ENCODE results near the gene REEP1.
"Not testable (repeated sequence)": the region's sequence is repeated elsewhere in the genome, so short reads cannot be mapped to it uniquely, and the experiment has no call there.

REEP1 gene

DNA sequence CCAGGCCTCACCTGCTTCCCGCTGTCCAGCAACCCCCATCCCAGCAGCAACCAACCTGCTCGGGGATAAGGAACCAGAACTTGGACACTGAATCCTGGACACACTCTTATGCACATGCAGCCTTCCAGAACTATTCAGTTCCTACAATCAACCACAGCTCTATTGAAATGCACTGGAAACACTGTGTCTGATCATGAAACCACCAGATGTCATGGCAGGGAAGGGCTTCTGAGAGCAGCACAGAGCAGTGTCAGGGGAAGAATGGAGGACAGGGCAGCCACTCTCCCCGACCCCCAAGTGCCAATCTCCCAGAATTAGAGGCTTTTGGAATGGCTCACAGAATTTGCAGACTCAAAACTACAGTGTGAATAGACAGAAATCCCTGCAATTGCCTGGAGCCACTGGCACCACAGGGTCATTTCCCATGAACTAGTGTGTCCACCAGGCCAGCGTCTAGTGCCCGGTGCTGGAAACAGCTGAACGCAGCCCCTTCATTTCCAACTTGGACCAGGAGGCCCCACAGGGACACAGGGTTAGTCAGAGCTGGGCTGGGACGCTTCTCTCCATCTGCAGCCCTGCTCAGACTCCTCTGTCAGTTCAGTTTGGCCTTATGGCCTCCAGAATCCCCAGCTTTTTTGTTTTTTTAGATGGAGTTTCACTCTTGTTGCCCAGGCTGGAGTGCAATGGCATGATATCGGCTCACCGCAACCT is 112.6 kb downstream of the REEP1 start:
- DNase-seq (ENCODE audit: low read depth in 2 of 2), result no peak

GRCh38 chr2:86223927-86224560 is 113.4 kb downstream of the REEP1 start:
- no peak for DNase-seq (ENCODE audit: low read depth in 2 of 2)

DNA sequence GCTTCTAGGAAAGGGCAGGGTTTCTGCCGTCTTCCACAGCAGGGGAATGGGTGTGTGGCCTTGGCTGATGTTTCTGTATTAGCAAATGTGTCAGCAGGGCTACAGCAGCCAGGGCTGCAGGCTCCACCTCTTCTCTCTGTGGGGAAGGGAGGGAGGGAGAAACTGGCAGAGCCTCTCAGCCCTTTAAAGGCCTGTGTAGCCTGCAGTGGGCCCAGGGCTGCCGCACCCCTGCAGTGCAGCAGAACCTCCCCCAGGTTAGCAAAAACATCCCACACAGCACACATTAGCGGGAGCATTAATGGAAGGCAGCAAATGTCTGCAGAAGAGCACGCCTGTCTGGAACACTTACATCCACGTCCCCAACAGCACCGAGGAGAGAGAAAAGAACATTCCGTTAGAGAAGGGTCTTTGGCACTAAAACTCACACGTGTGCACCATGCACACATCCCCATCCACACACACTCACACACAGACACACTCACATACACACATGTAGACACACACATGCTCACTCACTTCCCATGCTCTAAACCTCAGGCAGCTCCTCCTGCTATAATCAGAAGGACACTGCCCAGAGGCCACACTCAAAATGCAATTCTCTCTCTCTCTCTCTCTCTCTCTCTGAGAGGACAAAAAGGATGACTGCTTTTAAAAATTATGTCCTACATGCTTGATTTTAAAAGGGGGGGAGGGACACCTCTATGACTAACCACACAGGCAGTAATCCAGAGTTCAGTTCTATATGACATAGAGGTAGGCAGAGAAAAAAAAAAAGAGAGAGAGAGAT is 114.1 kb downstream of the REEP1 start:
- DNase-seq (ENCODE audit: low read depth in 2 of 2), result no peak

DNA sequence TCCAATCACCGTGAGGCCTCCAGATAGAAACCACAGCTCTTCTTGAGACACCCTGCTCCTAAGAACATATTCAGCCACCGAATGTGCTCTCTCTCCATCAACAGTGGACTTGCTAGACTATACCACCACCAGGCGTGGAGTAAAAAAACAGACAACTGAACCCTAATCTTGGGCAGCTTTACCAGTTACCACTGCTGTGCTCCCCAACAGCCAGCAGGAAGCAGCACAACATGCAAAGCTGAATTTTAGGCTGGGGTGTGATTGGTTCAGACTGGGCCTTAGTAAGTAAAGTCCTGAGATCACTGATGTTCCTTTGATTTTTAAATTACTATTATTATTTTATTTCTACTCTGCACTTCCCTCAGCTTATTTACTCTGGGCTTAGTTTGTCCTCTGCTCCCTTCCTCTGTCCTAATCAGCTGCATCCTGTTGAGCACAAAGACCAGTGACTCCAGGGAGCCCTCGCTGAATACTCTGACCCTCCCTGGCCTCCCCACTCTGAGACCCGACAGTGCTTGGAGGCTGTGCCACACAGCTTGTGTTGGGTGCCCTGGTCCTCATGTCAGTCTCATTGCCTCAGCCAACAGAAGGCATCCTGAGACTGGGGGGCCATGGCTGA is 116.3 kb downstream of the REEP1 start:
- peak in 1 of 2 donors; percentile 21 for DNase-seq (ENCODE audit: low read depth in 2 of 2)

DNA sequence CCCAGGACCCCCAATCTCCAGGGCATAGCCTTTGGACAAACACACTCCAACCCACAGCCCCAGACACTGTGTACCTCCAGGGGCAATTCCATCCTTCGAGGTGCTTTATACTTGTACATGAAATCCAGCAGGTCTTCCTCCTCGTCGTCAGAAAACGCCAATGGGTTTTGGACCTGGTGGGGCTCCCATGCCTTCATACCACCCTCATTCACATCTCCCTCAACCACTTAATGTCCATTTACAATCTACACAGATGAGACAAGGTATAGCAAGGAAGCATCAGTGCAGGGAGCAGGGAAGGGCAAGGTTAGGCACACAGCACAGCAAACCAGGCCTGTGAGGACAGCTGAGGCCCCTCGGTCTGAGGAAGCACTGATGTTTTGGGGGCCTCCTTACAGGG is 117.5 kb downstream of the REEP1 start:
- no peak for DNase-seq (ENCODE audit: low read depth in 2 of 2)

DNA sequence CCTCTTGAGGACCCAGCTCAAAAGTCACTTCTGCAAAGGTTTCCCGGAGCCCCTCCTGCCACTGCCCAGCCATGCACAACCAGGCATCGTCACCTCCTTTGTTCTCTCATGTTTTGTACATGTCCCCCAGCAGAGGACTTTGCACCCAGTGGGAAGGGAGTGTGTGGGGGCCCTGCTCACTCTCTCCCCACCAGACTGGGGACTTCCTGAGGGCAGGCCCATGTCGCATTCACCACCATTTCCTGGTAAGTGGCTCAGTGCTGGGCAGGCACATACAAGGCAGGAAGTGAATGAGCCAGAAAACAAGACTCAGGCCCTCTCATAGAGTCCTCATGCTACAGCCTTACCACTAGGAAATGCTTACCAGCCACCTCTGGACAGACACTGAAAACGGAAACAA is 119.3 kb downstream of the REEP1 start:
- no peak for DNase-seq (ENCODE audit: low read depth in 2 of 2)

DNA sequence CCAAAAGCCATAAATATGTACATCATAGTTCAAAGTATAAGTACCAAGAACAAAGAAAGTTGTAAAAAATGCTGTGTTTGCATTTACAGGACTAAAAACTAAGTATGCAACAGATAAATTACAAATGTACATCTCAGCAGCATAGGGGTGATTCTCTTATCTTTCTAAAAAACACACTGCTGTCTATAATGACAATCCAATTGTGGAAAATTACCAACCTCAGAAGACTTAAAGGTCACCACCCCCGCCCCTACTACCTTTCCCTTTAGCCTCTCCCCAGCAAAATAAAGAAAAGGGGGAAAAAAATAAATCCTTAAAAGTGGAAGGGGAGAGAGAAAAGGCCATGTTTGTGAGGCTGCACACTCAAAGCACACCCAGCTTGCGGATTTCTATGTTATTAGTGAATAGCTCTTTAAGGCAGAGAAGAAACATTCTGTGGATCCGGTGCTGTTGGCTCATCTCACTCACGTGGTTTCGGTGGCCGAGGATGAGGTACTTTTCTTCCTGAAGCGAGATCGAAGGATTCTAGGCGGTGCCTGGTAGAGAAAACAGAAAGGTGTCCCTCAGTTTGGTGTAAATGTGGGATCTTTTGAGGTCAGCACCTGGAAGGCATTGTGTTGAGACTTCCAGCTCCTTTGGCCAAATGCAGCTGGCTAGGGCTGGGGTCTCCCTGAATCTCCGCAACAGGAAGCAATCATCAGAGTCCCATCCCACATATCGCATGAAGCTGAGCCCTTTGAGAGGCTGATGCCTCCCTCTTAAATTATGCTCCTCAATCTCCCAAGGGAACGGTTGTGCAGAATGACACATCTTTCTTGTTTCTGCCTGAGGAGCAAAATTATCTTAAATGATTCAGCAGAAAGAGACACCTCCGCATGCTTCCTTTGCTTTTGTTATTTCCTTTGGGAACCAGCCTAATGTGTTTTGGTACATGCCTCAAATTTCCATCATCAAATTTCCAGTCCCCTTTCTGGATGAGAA is 120.6 kb downstream of the REEP1 start:
- no peak for DNase-seq (ENCODE audit: low read depth in 2 of 2)

DNA sequence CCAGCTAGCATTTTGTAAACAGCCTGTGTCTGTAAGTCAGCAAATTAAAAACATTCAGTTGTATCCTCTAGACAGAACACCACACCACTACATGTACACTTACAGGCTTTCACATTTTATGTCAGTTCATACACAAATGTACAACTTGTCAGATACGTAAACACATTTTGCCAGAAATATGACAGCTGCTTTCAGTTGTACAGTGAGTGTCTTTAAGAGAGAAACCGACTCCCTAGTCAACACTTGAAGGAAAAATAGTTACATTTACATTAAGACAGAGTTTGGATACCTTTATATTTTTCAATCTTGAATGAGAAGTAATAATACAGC is 123.0 kb downstream of the REEP1 start:
- no peak for DNase-seq (ENCODE audit: low read depth in 2 of 2)

GRCh38 chr2:86213699-86214502 is 123.5 kb downstream of the REEP1 start:
- DNase-seq (ENCODE audit: low read depth in 2 of 2), result no peak

DNA sequence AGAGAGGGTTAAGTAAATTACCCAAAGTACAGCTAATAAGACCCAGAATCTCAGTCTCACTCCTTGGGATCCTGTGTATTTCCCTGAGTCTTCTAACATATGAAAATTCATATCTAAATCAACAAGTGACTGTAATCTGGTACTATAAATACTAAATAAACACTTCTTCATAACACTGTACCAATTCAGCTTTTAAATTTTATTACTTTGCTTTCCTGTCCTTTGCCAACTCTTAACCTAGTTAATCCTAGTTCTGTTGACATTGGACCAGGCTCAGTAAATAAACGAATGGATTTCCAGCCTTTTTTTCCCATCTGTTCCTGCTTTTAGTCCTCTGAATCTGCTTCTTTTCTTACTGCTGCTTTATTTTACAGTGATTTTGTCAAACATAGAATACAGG is 124.4 kb downstream of the REEP1 start:
- DNase-seq (ENCODE audit: low read depth in 2 of 2), result no peak

DNA sequence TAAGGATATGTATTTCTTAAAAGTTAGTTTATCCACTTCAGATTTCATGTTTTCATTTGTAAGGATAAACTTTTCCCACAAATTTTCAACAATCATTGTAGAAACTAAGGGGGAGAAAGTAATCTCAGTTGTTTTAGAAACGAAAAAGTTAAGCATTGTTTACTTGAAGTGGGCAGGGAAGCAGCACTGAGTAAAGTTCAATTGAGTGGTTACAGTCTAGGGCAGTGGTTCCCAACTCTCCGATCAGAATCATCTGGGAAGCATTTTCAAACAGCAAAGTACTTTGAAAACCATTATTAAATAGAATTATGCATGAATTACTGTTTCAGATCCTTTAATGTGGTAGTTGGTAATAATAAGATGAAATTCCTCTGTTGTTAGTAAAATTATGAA is 125.6 kb downstream of the REEP1 start:
- no peak for DNase-seq (ENCODE audit: low read depth in 2 of 2)

- DNase-seq (ENCODE audit: low read depth in 2 of 2), result no peak
Measured at GRCh38 chr2:86211033-86211795, 126.2 kb downstream of the REEP1 start.

DNA sequence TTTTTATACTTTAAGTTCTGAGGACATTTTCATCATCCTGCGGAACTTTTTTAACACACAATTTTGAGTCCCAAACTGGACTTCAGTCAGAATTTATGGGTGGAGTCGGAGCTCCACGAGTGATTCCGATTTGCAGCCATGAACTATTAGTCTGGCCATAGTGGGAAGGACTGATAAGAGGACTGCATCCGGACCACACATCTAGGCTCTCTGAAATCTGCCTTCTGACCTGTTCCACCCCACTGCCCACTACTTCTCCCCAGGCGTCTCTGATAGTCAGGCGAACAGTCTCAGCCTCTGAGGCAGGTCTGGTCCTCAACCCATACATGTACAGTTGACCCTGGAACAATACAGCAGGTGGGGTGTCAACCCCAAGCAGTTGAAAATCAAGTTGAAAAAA is 133.0 kb downstream of the REEP1 start:
- DNase-seq (ENCODE audit: low read depth in 2 of 2), result no peak

DNA sequence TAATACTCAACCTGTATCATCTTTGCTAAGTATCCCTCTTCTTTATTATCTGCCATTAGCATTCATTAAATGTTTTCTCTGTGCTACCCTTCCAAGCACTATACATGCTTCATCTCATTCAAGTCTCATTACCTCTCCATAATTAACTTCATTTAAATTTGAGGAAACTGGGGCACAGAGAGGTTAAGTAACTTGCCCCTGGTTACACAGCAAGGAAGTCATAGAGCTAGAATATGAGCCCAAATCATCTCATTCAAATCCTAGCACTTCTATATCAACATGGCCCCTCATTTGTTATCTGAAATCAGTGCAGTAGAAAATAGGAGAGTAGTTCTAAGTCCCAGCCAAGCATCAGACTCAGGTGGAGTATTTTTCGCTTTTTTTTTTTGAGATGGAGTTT is 133.8 kb downstream of the REEP1 start:
- no peak for DNase-seq (ENCODE audit: low read depth in 2 of 2)

- no peak for DNase-seq (ENCODE audit: low read depth in 2 of 2)
Measured at GRCh38 chr2:86202702-86203101, 134.7 kb downstream of the REEP1 start.

DNA sequence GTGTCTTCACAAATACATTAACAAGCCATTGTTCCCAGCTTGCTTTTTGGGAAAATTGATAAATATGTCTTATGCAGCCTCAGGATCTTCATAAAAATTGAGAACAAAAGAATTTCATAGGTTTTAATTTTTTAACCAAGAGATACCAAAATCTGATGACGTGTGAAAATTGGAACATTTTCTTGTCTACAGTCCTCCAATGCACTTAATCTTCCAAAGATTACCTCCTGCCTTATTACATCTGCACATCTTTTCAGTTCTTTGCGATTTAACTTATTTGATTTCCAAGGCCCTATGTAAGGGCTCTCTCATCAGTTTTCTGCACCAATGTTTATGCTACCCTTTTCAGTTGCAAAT is 135.1 kb downstream of the REEP1 start:
- no peak for DNase-seq (ENCODE audit: low read depth in 2 of 2)

DNA sequence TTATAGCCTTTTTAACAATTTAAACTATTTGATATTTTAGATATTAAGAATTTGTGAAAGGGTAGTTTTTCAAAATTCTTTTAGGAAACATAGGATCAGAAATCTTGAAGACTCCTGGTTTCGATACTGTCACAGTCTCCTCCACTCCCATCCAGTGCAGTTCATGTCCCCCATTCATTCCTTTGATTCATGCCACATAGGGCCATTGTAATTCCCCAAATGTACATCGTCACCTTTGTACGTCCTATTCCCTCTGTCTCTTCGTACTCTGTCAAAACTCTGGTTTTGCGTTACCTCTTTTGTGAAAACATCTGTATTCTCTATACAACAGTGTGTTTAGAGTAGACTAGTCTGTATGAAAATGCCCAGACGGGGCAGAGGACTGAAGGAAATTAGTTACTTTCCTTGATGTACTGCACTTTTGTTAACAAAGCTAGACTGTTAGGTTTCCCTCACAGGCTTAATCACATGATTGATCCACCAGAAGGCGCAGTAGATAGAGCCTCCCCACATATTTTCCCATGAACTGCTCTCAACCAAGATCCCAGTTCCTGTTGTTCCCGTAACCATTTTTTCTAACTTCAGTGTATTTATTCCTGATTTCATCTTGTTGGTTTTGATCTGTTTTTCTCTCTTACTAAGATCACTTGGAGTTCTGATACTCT is 135.6 kb downstream of the REEP1 start:
- no peak for DNase-seq (ENCODE audit: low read depth in 2 of 2)

DNA sequence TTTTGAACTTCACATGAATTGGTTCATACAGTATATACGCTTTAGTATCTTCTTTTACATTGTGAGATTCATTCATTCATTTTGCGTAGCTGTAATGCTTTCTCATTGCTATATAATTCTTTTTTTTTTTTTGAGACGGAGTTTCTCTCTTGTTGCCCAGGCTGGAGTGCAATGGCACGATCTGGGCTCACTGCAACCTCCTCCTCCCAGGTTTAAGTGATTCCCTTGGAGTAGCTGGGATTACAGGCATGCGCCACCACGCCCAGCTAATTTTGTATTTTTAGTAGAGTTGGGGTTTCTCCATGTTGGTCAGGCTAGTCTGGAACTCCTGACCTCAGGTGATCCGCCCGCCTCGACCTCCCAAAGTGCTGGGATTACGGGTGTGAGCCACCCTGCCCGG is 136.9 kb downstream of the REEP1 start:
- not testable (repeated sequence) for DNase-seq (ENCODE audit: low read depth in 2 of 2)

GRCh38 chr2:86199834-86200177 is 137.6 kb downstream of the REEP1 start:
- no peak for DNase-seq (ENCODE audit: low read depth in 2 of 2)

Measured in activated CD8-positive, alpha-beta memory T cell treated with anti-CD3 and anti-CD28 coated beads for 4 hours (primary cell).